ENCODE data around the gene CDK7. TPM values are rescaled to one million over a fixed set of nuclear protein-coding genes. Genes with fewer than 3 reads are reported as not detected.

Gene CDK7
- total RNA-seq, 4 donors from 2014 or later, result 29.4 to 67.6 (median 35.7) TPM

- DNase-seq (ENCODE audit: low spot score in 2 of 2), result no peak
- WGBS, 2 donors, result 97 to 99% methylated on average over 7 of the region's 7 CpGs
- intact Hi-C loops (cut with DNase I; ENCODE audit: low total_unique reads), result no loop called here
- H3K4me3 ChIP-seq (ENCODE audit: low read depth, poor library complexity, severe bottlenecking), result no peak overlapping the region
- TF ChIP-seq POLR2A (IDR thresholded peaks at IDR 0.05), result no peak
- TF ChIP-seq, protein P1, sequence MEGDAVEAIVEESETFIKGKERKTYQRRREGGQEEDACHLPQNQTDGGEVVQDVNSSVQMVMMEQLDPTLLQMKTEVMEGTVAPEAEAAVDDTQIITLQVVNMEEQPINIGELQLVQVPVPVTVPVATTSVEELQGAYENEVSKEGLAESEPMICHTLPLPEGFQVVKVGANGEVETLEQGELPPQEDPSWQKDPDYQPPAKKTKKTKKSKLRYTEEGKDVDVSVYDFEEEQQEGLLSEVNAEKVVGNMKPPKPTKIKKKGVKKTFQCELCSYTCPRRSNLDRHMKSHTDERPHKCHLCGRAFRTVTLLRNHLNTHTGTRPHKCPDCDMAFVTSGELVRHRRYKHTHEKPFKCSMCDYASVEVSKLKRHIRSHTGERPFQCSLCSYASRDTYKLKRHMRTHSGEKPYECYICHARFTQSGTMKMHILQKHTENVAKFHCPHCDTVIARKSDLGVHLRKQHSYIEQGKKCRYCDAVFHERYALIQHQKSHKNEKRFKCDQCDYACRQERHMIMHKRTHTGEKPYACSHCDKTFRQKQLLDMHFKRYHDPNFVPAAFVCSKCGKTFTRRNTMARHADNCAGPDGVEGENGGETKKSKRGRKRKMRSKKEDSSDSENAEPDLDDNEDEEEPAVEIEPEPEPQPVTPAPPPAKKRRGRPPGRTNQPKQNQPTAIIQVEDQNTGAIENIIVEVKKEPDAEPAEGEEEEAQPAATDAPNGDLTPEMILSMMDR (IDR thresholded peaks at IDR 0.05), result no peak
Measured at GRCh38 chr5:69275563-69275962, 40.9 kb downstream of the CDK7 start.

GRCh38 chr5:69276422-69277174 is 41.9 kb downstream of the CDK7 start:
- WGBS, 2 donors, result 83 to 84% methylated on average over 5 of the region's 5 CpGs
- intact Hi-C loops (cut with DNase I; ENCODE audit: low total_unique reads), result no loop called here

DNA sequence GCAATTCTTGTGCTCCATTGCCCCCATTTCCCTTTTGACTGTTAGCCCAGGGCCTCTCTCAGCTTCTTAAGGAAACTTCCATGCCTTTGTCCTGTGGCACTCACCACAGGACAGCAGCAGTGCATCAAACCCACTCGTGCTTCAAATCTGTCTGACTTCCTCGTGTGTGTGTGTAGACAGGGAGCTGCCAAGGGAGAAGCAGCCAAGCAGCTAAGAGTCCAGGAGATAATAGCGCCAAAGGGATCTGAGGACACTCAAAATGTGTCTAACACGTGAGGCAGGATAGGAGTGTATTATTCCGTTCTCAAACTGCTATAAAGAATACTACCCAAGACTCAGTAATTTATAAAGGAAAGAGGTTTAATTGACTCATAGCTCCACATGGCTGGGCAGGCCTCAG is 44.8 kb downstream of the CDK7 start:
- H3K4me3 ChIP-seq (ENCODE audit: low read depth, poor library complexity, severe bottlenecking), result no peak overlapping the region
- TF ChIP-seq, protein P1 (IDR thresholded peaks at IDR 0.05), result no peak
- no peak for TF ChIP-seq POLR2A (IDR thresholded peaks at IDR 0.05)
- 88% methylated on average over 5 of the region's 5 CpGs for WGBS, 2 donors
- intact Hi-C loops (cut with DNase I; ENCODE audit: low total_unique reads), result no loop called here
- no peak for DNase-seq (ENCODE audit: low spot score in 2 of 2)

More at GRCh38 chr5:69276422-69277174, 41.9 kb downstream of the CDK7 start:
- no peak overlapping the region for H3K4me3 ChIP-seq (ENCODE audit: low read depth, poor library complexity, severe bottlenecking)
- DNase-seq (ENCODE audit: low spot score in 2 of 2), result no peak
- TF ChIP-seq POLR2A (IDR thresholded peaks at IDR 0.05), result no peak
- TF ChIP-seq, protein P1 (IDR thresholded peaks at IDR 0.05), result no peak

GRCh38 chr5:69281114-69281513 is 46.4 kb downstream of the CDK7 start:
- intact Hi-C loops (cut with DNase I; ENCODE audit: low total_unique reads), result no loop called here
- DNase-seq (ENCODE audit: low spot score in 2 of 2), result no peak
- TF ChIP-seq, protein P1 (IDR thresholded peaks at IDR 0.05), result no peak
- no peak for TF ChIP-seq POLR2A (IDR thresholded peaks at IDR 0.05)
- H3K4me3 ChIP-seq (ENCODE audit: low read depth, poor library complexity, severe bottlenecking), result no peak overlapping the region
- WGBS, 2 donors, result 100% methylated on average over 1 of the region's 1 CpG

DNA sequence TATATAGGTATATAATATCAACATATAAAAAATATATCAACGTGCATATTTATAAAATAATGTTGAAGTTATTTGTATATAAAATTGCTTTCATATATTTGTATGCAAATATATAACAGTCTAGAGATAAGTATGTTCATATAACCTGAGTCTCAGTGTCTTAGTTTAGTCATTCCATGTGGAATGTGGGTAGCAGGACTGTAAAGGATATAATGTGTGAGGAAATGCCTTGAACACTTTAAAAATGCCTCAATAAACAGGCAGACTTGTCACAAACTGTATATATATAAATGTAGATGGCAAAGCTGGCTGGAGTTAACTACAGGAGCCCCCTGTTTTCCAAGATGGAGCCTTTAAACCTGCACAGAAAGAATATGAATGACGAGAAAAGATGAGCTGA is 49.5 kb downstream of the CDK7 start:
- H3K4me3 ChIP-seq (ENCODE audit: low read depth, poor library complexity, severe bottlenecking), result no peak overlapping the region
- 97 to 99% methylated on average over 2 of the region's 2 CpGs for WGBS, 2 donors
- DNase-seq (ENCODE audit: low spot score in 2 of 2), result no peak
- intact Hi-C loops (cut with DNase I; ENCODE audit: low total_unique reads), result no loop called here
- TF ChIP-seq POLR2A (IDR thresholded peaks at IDR 0.05), result no peak
- TF ChIP-seq, protein P1 (IDR thresholded peaks at IDR 0.05), result no peak

Data from lower leg skin (tissue), 4 donors.